IMR-90 (cell line): Measurements from ENCODE around the gene C17orf50. TPM values are rescaled to one million over a fixed set of nuclear protein-coding genes. Genes with fewer than 3 reads are reported as not detected.

Source experiments
- ATAC-seq: fragments of 200-7000 bp; cut with Tn5 transposase; 2 replicates; pipeline ENCODE4 v1.9.1; 2020; ENCODE audit warnings: low read depth, mild to moderate bottlenecking, moderate library complexity
- BruUV-seq: library from RNA; stranded (reverse); fragments of 400-500 nt; replicated peaks from 2 replicates; lab custom pipeline; 2021; lab: Mats Ljungman, UMichigan
- CTCF ChIA-PET: fragments of 300-600 bp; formaldehyde crosslinking; extraction: SDS; loops from one replicate; lab custom pipeline; 2021; ENCODE audit warnings: antibody characterized with exemption; lab: Yijun Ruan, JAX
- POLR2A ChIA-PET: fragments of 300-600 bp; sonication (Branson Sonifier 250); formaldehyde crosslinking; loops from one replicate; lab custom pipeline; 2022; ENCODE audit warnings: antibody characterized with exemption; ENCODE audit not compliant: unreplicated experiment; lab: Charles Lee
- DNase-seq: peaks from one replicate; pipeline ENCODE4 v3.0.0; 2013
- H2AFZ ChIP-seq: replicated peaks from 2 replicates; pipeline ENCODE3; 2013; ENCODE audit warnings: low read length, mild to moderate bottlenecking; ENCODE audit not compliant: poor library complexity
- H2AK5ac ChIP-seq: 2 replicates; pipeline ENCODE4 v1.6.1; 2013; ENCODE audit warnings: low read depth, low read length, inconsistent platforms
- H2AK9ac ChIP-seq: replicated peaks from 2 replicates; pipeline ENCODE3; 2013; ENCODE audit warnings: mild to moderate bottlenecking, low read depth, low read length, moderate library complexity; ENCODE audit not compliant: poor library complexity
- H2BK120ac ChIP-seq: 2 replicates; pipeline ENCODE4 v1.6.1; 2013; ENCODE audit warnings: low read depth, low read length, inconsistent platforms
- H2BK15ac ChIP-seq: 3 replicates; pipeline ENCODE4 v1.6.1; 2013; ENCODE audit warnings: low read depth, low read length, inconsistent platforms
- H2BK20ac ChIP-seq: 2 replicates; pipeline ENCODE4 v1.6.1; 2013; ENCODE audit warnings: low read depth, mild to moderate bottlenecking, inconsistent platforms, low read length, moderate library complexity
- H2BK5ac ChIP-seq: 2 replicates; pipeline ENCODE4 v1.6.1; 2013; ENCODE audit warnings: mild to moderate bottlenecking, low read depth, low read length, inconsistent platforms; ENCODE audit not compliant: poor library complexity, severe bottlenecking
- H3K14ac ChIP-seq: replicated peaks from 2 replicates; pipeline ENCODE4 v1.6.1; 2013; ENCODE audit warnings: low read depth, low read length, inconsistent platforms
- H3K18ac ChIP-seq: 2 replicates; pipeline ENCODE4 v1.6.1; 2013; ENCODE audit warnings: low read depth, low read length, control low read depth
- H3K23ac ChIP-seq: 2 replicates; pipeline ENCODE4 v1.6.1; 2013; ENCODE audit warnings: low read depth, low read length, inconsistent platforms
- H3K27ac ChIP-seq: 2 replicates; pipeline ENCODE4 v1.5.1; 2013; ENCODE audit warnings: mild to moderate bottlenecking, control low read depth, low read length; ENCODE audit not compliant: insufficient read depth
- H3K27me3 ChIP-seq: 2 replicates; pipeline ENCODE4 v1.6.1; 2013; ENCODE audit warnings: low read length; ENCODE audit not compliant: control insufficient read depth, insufficient read depth
- H3K36me3 ChIP-seq: 2 replicates; pipeline ENCODE4 v1.6.1; 2013; ENCODE audit warnings: low read length, mixed read lengths; ENCODE audit not compliant: control insufficient read depth, insufficient read depth
- H3K4ac ChIP-seq: 2 replicates; pipeline ENCODE4 v1.6.1; 2013; ENCODE audit warnings: low read depth, low read length, inconsistent platforms
- H3K4me1 ChIP-seq: 2 replicates; pipeline ENCODE4 v1.6.1; 2013; ENCODE audit warnings: low read length, mixed read lengths; ENCODE audit not compliant: control insufficient read depth, insufficient read depth
- H3K4me2 ChIP-seq: 2 replicates; pipeline ENCODE4 v1.6.1; 2013; ENCODE audit warnings: low read depth, mild to moderate bottlenecking, control low read depth, low read length, moderate library complexity
- H3K4me3 ChIP-seq: 2 replicates; pipeline ENCODE4 v1.5.1; 2013; ENCODE audit warnings: low read depth, mild to moderate bottlenecking, control low read depth, low read length, moderate library complexity; ENCODE audit not compliant: insufficient read depth
- H3K56ac ChIP-seq: 2 replicates; pipeline ENCODE4 v1.6.1; 2013; ENCODE audit warnings: low read length, inconsistent platforms; ENCODE audit not compliant: insufficient read depth; ENCODE audit errors: extremely low read depth
- H3K79me1 ChIP-seq, 2 experiments: 2 replicates each; pipeline ENCODE4 v1.6.1; 2013; ENCODE audit warnings: low read length in 2 of 2, inconsistent platforms in 1 of 2, low read depth in 1 of 2
- H3K9ac ChIP-seq: 2 replicates; pipeline ENCODE4 v1.6.1; 2013; ENCODE audit warnings: low read depth, low read length, control low read depth
- H3K9me1 ChIP-seq: 2 replicates; pipeline ENCODE4 v1.6.1; 2013; ENCODE audit warnings: low read length, inconsistent platforms; ENCODE audit not compliant: insufficient read depth
- H3K9me3 ChIP-seq: 2 replicates; pipeline ENCODE4 v1.6.1; 2013; ENCODE audit warnings: low read length; ENCODE audit not compliant: control insufficient read depth, insufficient read depth
- H4K20me1 ChIP-seq: 2 replicates; pipeline ENCODE4 v1.6.1; 2013; ENCODE audit warnings: low read length, inconsistent platforms; ENCODE audit not compliant: insufficient read depth
- H4K5ac ChIP-seq: 2 replicates; pipeline ENCODE4 v1.6.1; 2013; ENCODE audit warnings: mild to moderate bottlenecking, low read depth, low read length, control low read depth
- H4K8ac ChIP-seq, 2 experiments: 2 replicates each; pipeline ENCODE4 v1.6.1; 2013; ENCODE audit warnings: low read depth in 2 of 2, low read length in 2 of 2, control low read depth in 1 of 2, inconsistent platforms in 1 of 2
- H4K91ac ChIP-seq: 2 replicates; pipeline ENCODE4 v1.6.1; 2013; ENCODE audit warnings: low read depth, low read length, inconsistent platforms; ENCODE audit not compliant: insufficient read depth
- BHLHE40 ChIP-seq: fragments of 150-350 bp; IDR thresholded peaks from 2 replicates; pipeline ENCODE4 v1.6.1; 2016; ENCODE audit warnings: mild to moderate bottlenecking, low read depth, low read length
- CEBPB ChIP-seq: IDR thresholded peaks from 2 replicates; pipeline ENCODE4 v1.6.1; 2012; ENCODE audit warnings: low read depth, low read length, improper control_type of control experiment
- CHD1 ChIP-seq: IDR thresholded peaks from 2 replicates; pipeline ENCODE4 v1.6.1; 2012; ENCODE audit warnings: low read depth, low read length, improper control_type of control experiment
- ELK1 ChIP-seq: fragments of 150-350 bp; IDR thresholded peaks from 2 replicates; pipeline ENCODE4 v1.6.1; 2016; ENCODE audit warnings: low read depth, mild to moderate bottlenecking, low read length, moderate library complexity, borderline replicate concordance
- FOS ChIP-seq: fragments of 150-350 bp; IDR thresholded peaks from 2 replicates; pipeline ENCODE4 v1.6.1; 2016; ENCODE audit warnings: low read depth, low read length
- MAFK ChIP-seq: IDR thresholded peaks from 2 replicates; pipeline ENCODE4 v1.6.1; 2012; ENCODE audit warnings: low read depth, low read length, improper control_type of control experiment
- MAZ ChIP-seq: IDR thresholded peaks from 2 replicates; pipeline ENCODE4 v1.6.1; 2012; ENCODE audit warnings: low read depth, mild to moderate bottlenecking, low read length, improper control_type of control experiment, moderate library complexity, borderline replicate concordance
- MXI1 ChIP-seq: IDR thresholded peaks from 2 replicates; pipeline ENCODE4 v1.6.1; 2012; ENCODE audit warnings: low read depth, mild to moderate bottlenecking, low read length, moderate library complexity, borderline replicate concordance
- NFE2L2 ChIP-seq: fragments of 150-350 bp; IDR thresholded peaks from 2 replicates; pipeline ENCODE4 v1.6.1; 2016; ENCODE audit warnings: low read depth, mild to moderate bottlenecking, low read length
- POLR2A ChIP-seq: IDR thresholded peaks from 2 replicates; pipeline ENCODE4 v1.6.1; 2012; ENCODE audit warnings: mild to moderate bottlenecking, low read depth, low read length
- RAD21 ChIP-seq: IDR thresholded peaks from 2 replicates; pipeline ENCODE4 v1.6.1; 2012; ENCODE audit warnings: low read length, improper control_type of control experiment
- RCOR1 ChIP-seq: IDR thresholded peaks from 2 replicates; pipeline ENCODE4 v1.6.1; 2012; ENCODE audit warnings: mild to moderate bottlenecking, low read length, improper control_type of control experiment; ENCODE audit not compliant: insufficient replicate concordance
- RFX5 ChIP-seq: IDR thresholded peaks from 2 replicates; pipeline ENCODE4 v1.8.0; 2012; ENCODE audit warnings: low read depth, mild to moderate bottlenecking, low read length, moderate library complexity
- SMC3 ChIP-seq: fragments of 150-350 bp; IDR thresholded peaks from 2 replicates; pipeline ENCODE4 v1.6.1; 2016; ENCODE audit warnings: low read depth, mild to moderate bottlenecking, antibody characterized with exemption, low read length, moderate library complexity
- WGBS, 2 experiments: methylation state at CpG; one replicate each; pipeline versions ENCODE4 v1.1.5 to v1.1.7; 2013; ENCODE audit warnings: missing lambda C conversion rate in 2 of 2; ENCODE audit not compliant: insufficient read length in 1 of 2; ENCODE audit errors: extremely low coverage in 2 of 2; 5-methylcytosine and 5-hydroxymethylcytosine counted together
- dilution Hi-C: fragments of 300-500 bp; cut with HindIII; formaldehyde crosslinking; loops from one replicate; pipeline ENCODE4 v1.14.3; 2018; ENCODE audit warnings: low sequenced_read_pairs; ENCODE audit not compliant: unreplicated experiment
- in situ Hi-C: fragments of 300-500 bp; cut with MboI; formaldehyde crosslinking; loops from 3 replicates; pipeline ENCODE4 v1.14.3; 2019; ENCODE audit warnings: low sequenced_read_pairs, inconsistent platforms, mixed read lengths
- intact Hi-C: fragments of 100-400 bp; cut with micrococcal nuclease; formaldehyde crosslinking; loops from 2 replicates; pipeline ENCODE4 v1.10.0; 2022
- polyA plus RNA-seq, 3 experiments: library from polyadenylated mRNA; depleted of rRNA; stranded (reverse); fragments of >200 nt; gene quantifications; 2 replicates each; pipeline ENCODE4 v1.2.3, GENCODE V29; 2012; ENCODE audit warnings: low replicate concordance in 1 of 3
- total RNA-seq: library from RNA; depleted of rRNA; stranded (reverse); fragments of >200 nt; gene quantifications from 2 replicates; pipeline ENCODE4 v1.2.3, GENCODE V29; 2012
- TF ChIP-seq, protein P1 (sequence below): fragments of 150-350 bp; IDR thresholded peaks from 2 replicates; pipeline ENCODE4 v1.6.1; 2017; ENCODE audit warnings: mild to moderate bottlenecking, antibody characterized with exemption, low read length, low read depth
- TF ChIP-seq, protein P2 (sequence below): conservative IDR thresholded peaks from 2 replicates; pipeline ENCODE4 v1.5.1; 2012; ENCODE audit warnings: mild to moderate bottlenecking, low read depth, low read length, improper control_type of control experiment

Gene C17orf50
- total and polyA plus RNA-seq, 2 of the 4 experiments (the other 2 are of a cell fraction), result not detected

DNA sequence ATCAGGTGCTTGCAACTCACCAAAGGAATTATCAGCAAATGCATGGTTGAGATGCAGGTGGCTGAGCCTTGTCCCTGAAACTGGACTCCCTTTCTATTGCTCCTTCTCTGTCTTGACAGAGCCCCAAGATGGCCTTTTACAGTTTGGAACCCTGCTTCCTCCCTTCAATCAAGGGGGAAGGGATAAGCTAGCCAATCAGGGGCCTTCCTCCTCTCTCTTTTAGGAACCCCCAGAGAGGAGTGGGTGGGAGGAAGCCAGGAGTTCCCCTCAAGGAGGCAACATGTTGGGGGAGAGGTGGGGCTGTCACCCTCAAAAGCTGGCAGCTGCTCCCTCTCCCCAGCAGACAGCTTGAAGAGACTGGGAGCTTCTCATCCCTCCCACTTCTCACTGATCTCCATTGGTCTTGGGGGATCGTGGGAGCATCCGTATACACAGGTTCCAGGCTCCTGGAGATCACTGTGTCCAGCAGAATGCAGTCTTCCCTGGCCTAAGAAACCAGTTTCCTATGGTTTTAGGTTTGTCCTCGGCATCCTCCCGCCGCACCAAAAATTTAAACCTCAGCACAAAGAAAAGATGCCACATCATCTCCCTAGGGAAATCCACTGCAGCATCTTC is 22.1 kb upstream of the C17orf50 start:
- H3K18ac ChIP-seq, result no peak overlapping the region
- H4K5ac ChIP-seq, result no peak overlapping the region
- no peak overlapping the region for H4K91ac ChIP-seq
- H2AK5ac ChIP-seq, result no peak overlapping the region
- no peak overlapping the region for H4K8ac ChIP-seq
- H3K9ac ChIP-seq, result no peak overlapping the region
- H4K20me1 ChIP-seq, result peaks cover 12% of the 10 kb centered on the region
- no TSS peak for BruUV-seq
- in situ Hi-C loops (loop anchor here (25.0 kb wide), 1 partner anchor 376 kb away; the partner anchor contains the start of gene SLFN11), intact Hi-C loops (no loop called here), dilution Hi-C loops (no loop called here)
- no peak overlapping the region for H3K56ac ChIP-seq
- no peak overlapping the region for H2BK15ac ChIP-seq
- no peak overlapping the region for H3K23ac ChIP-seq
- no peak overlapping the region for H3K4ac ChIP-seq
- no peak overlapping the region for H2AFZ ChIP-seq
- no peak overlapping the region for H2BK20ac ChIP-seq
- POLR2A ChIA-PET, result no interaction called here
- no peaks in the 10 kb centered on the region for H3K4me1 ChIP-seq
- no peaks in the 10 kb centered on the region for H3K79me1 ChIP-seq
- H3K27me3 ChIP-seq, result peaks cover 39% of the 10 kb centered on the region
- H3K9me3 ChIP-seq, result no peaks in the 10 kb centered on the region
- peaks cover under 1% of the 10 kb centered on the region; the same call in 1 of the 2 replicates for H3K9me1 ChIP-seq
- H3K4me3 ChIP-seq, result no peak overlapping the region
- no peak overlapping the region for H2BK5ac ChIP-seq
- H3K14ac ChIP-seq, result no peak overlapping the region
- H3K4me2 ChIP-seq, result no peak overlapping the region
- TF ChIP-seq MXI1 (no peak), RCOR1 (no peak), FOS (no peak), MAFK (no peak), ELK1 (no peak), SMC3 (no peak), NFE2L2 (no peak), CHD1 (no peak), MAZ (no peak), CEBPB (no peak), BHLHE40 (no peak), POLR2A (no peak), RAD21 (no peak), RFX5 (no peak)
- TF ChIP-seq, protein P1, sequence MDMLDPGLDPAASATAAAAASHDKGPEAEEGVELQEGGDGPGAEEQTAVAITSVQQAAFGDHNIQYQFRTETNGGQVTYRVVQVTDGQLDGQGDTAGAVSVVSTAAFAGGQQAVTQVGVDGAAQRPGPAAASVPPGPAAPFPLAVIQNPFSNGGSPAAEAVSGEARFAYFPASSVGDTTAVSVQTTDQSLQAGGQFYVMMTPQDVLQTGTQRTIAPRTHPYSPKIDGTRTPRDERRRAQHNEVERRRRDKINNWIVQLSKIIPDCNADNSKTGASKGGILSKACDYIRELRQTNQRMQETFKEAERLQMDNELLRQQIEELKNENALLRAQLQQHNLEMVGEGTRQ, result no peak
- TF ChIP-seq, protein P2, sequence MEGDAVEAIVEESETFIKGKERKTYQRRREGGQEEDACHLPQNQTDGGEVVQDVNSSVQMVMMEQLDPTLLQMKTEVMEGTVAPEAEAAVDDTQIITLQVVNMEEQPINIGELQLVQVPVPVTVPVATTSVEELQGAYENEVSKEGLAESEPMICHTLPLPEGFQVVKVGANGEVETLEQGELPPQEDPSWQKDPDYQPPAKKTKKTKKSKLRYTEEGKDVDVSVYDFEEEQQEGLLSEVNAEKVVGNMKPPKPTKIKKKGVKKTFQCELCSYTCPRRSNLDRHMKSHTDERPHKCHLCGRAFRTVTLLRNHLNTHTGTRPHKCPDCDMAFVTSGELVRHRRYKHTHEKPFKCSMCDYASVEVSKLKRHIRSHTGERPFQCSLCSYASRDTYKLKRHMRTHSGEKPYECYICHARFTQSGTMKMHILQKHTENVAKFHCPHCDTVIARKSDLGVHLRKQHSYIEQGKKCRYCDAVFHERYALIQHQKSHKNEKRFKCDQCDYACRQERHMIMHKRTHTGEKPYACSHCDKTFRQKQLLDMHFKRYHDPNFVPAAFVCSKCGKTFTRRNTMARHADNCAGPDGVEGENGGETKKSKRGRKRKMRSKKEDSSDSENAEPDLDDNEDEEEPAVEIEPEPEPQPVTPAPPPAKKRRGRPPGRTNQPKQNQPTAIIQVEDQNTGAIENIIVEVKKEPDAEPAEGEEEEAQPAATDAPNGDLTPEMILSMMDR, result no peak
- DNase-seq (no peak), ATAC-seq (no peak)
- no peak overlapping the region for H2BK120ac ChIP-seq
- H3K36me3 ChIP-seq, result no peaks in the 10 kb centered on the region
- H2AK9ac ChIP-seq, result no peak overlapping the region
- no peak overlapping the region for H3K27ac ChIP-seq
- CTCF ChIA-PET, result no interaction called here
- WGBS, 2 experiments, result no CpG with 5 or more reads among the region's 5 CpGs
